Stimulated activated CD4-positive, alpha-beta T cell treated with anti-CD3 and anti-CD28 coated beads, Interleukin-12 subunit alpha, Interleukin-12 subunit beta, amount 100 ng/mL, for 4 hours (primary cell): ENCODE results near the gene IGSF21.

Experiments used
- DNase-seq: peaks from one replicate; pipeline ENCODE4 v3.0.0-alpha.2; 2020

IGSF21 gene

GRCh38 chr1:18376661-18377060 is 269.1 kb downstream of the IGSF21 start:
- DNase-seq, result no peak

GRCh38 chr1:18380288-18380687 is 272.7 kb downstream of the IGSF21 start:
- no peak for DNase-seq

GRCh38 chr1:18384059-18384458 is 276.5 kb downstream of the IGSF21 start:
- no peak for DNase-seq

GRCh38 chr1:18384471-18384870 is 276.9 kb downstream of the IGSF21 start:
- DNase-seq, result no peak

GRCh38 chr1:18385239-18385790 is 277.7 kb downstream of the IGSF21 start:
- DNase-seq, result no peak

- DNase-seq, result no peak
Measured at GRCh38 chr1:18386591-18386990, 279.0 kb downstream of the IGSF21 start.

GRCh38 chr1:18387307-18387706 is 279.7 kb downstream of the IGSF21 start:
- DNase-seq, result no peak

GRCh38 chr1:18390953-18391352 is 283.4 kb downstream of the IGSF21 start:
- DNase-seq, result no peak

GRCh38 chr1:18394563-18395156 is 287.1 kb downstream of the IGSF21 start:
- no peak for DNase-seq

GRCh38 chr1:18396247-18396980 is 288.8 kb downstream of the IGSF21 start:
- no peak for DNase-seq

GRCh38 chr1:18397641-18398040 is 290.0 kb downstream of the IGSF21 start:
- no peak for DNase-seq

- DNase-seq, result no peak
Measured at GRCh38 chr1:18398791-18399530, 291.4 kb downstream of the IGSF21 start.

- DNase-seq, result no peak
Measured at GRCh38 chr1:18400347-18401102, 292.9 kb downstream of the IGSF21 start.

GRCh38 chr1:18401921-18402320 is 294.3 kb downstream of the IGSF21 start:
- no peak for DNase-seq

- DNase-seq, result no peak
Measured at GRCh38 chr1:18404460-18404859, 296.9 kb downstream of the IGSF21 start.

- DNase-seq, result no peak
Measured at GRCh38 chr1:18407166-18408045, 299.8 kb downstream of the IGSF21 start.

- DNase-seq, result no peak
Measured at GRCh38 chr1:18408656-18409370, 301.2 kb downstream of the IGSF21 start.

GRCh38 chr1:18409609-18410237 is 302.1 kb downstream of the IGSF21 start:
- no peak for DNase-seq

- no peak for DNase-seq
Measured at GRCh38 chr1:18410407-18410806, 302.8 kb downstream of the IGSF21 start.

- DNase-seq, result no peak
Measured at GRCh38 chr1:18411321-18411720, 303.7 kb downstream of the IGSF21 start.
